Gastrocnemius medialis (tissue), 4 donors: ENCODE data around the gene RCOR3.

Experiments
- CTCF ChIP-seq, 5 experiments: fragments of 450-650 bp in 3 of 5; fragments of 200-600 bp in 2 of 5; sonication (generic) in 2 of 5; IDR thresholded peaks in 4 of 5; conservative IDR thresholded peaks in 1 of 5; 1 replicate in 4 of 5; 2 replicates in 1 of 5; pipeline ENCODE4 v1.5.1; 2016 to 2019; ENCODE audit warnings: antibody characterized with exemption in 5 of 5, mild to moderate bottlenecking in 3 of 5, moderate library complexity in 3 of 5
- POLR2A ChIP-seq, 2 donors: fragments of 450-650 bp; IDR thresholded peaks; one replicate each; pipeline ENCODE4 v1.6.1; 2017; ENCODE audit warnings: antibody characterized with exemption in 2 of 2, mild to moderate bottlenecking in 2 of 2, moderate library complexity in 2 of 2

- TF ChIP-seq CTCF (IDR thresholded peaks at IDR 0.05 in 4 of 5, conservative IDR thresholded peaks at IDR 0.05 in 1 of 5): no peak
- no peak for TF ChIP-seq POLR2A (IDR thresholded peaks at IDR 0.05)
These were observed 2.1 kb downstream of the RCOR3 start for GRCh38 chr1:211261229-211261628.
